Neural progenitor cell (in vitro differentiated cells): ENCODE data around the gene REV3L. TPM values are rescaled to one million over a fixed set of nuclear protein-coding genes. Genes with fewer than 3 reads are reported as not detected.
A peak's percentile ranks its signal among the peaks of the same experiment; 100 is the strongest.

Experiments used
- DNase-seq: peaks from one replicate; pipeline ENCODE4 v3.0.0-alpha.2; 2016; ENCODE audit warnings: low spot score
- H2AFZ ChIP-seq: fragments of 200-600 bp; sonication (generic); replicated peaks from 2 replicates; pipeline ENCODE4 v1.6.1; 2016; ENCODE audit warnings: antibody characterized with exemption
- H3F3A ChIP-seq: fragments of 200-600 bp; sonication (generic); 2 replicates; pipeline ENCODE4 v1.6.1; 2016; ENCODE audit warnings: antibody characterized with exemption, low read depth
- H3K27ac ChIP-seq: fragments of 200-600 bp; sonication (generic); 2 replicates; pipeline ENCODE4 v1.5.1; 2016; ENCODE audit warnings: mild to moderate bottlenecking
- H3K27me3 ChIP-seq: fragments of 200-600 bp; sonication (generic); 2 replicates; pipeline ENCODE4 v1.6.1; 2016; ENCODE audit warnings: mild to moderate bottlenecking, moderate library complexity
- H3K36me3 ChIP-seq: fragments of 200-600 bp; sonication (generic); 2 replicates; pipeline ENCODE4 v1.5.1; 2016
- H3K4me1 ChIP-seq: fragments of 200-600 bp; sonication (generic); 2 replicates; pipeline ENCODE4 v1.6.1; 2016; ENCODE audit warnings: mixed run types
- H3K4me2 ChIP-seq: fragments of 200-600 bp; sonication (generic); 2 replicates; pipeline ENCODE4 v1.6.1; 2016
- H3K4me3 ChIP-seq: fragments of 200-600 bp; sonication (generic); 2 replicates; pipeline ENCODE4 v1.5.1; 2016
- H3K79me2 ChIP-seq: fragments of 200-600 bp; sonication (generic); 2 replicates; pipeline ENCODE4 v1.6.1; 2016; ENCODE audit warnings: low read depth
- H3K9ac ChIP-seq: fragments of 200-600 bp; sonication (generic); 2 replicates; pipeline ENCODE4 v1.6.1; 2016
- H3K9me3 ChIP-seq: fragments of 200-600 bp; sonication (generic); 2 replicates; pipeline ENCODE4 v1.5.1; 2016; ENCODE audit warnings: low read depth
- H4K20me1 ChIP-seq: fragments of 200-600 bp; sonication (generic); 2 replicates; pipeline ENCODE4 v1.6.1; 2016; ENCODE audit warnings: low read depth
- H3K27ac Mint-ChIP-seq: 3 replicates; pipeline ENCODE4 v1.8.0; 2021; ENCODE audit warnings: mixed read lengths
- H3K27me3 Mint-ChIP-seq: 2 replicates; pipeline ENCODE4 v1.8.0; 2022; ENCODE audit warnings: low read depth, mild to moderate bottlenecking, inconsistent platforms, moderate library complexity, mixed read lengths; ENCODE audit not compliant: insufficient read depth
- H3K36me3 Mint-ChIP-seq: 3 replicates; pipeline ENCODE4 v1.8.0; 2021; ENCODE audit warnings: mixed read lengths
- H3K4me1 Mint-ChIP-seq: 3 replicates; pipeline ENCODE4 v1.8.0; 2021; ENCODE audit warnings: mixed read lengths
- H3K4me3 Mint-ChIP-seq: 3 replicates; pipeline ENCODE4 v1.8.0; 2021; ENCODE audit warnings: mild to moderate bottlenecking, moderate library complexity, mixed read lengths
- H3K9me3 Mint-ChIP-seq: 3 replicates; pipeline ENCODE4 v1.8.0; 2020; ENCODE audit warnings: mixed read lengths
- EZH2 ChIP-seq: fragments of 200-600 bp; sonication (generic); IDR thresholded peaks from 2 replicates; pipeline ENCODE4 v1.6.1; 2017; ENCODE audit warnings: antibody characterized with exemption, mild to moderate bottlenecking, moderate library complexity
- EZH2phosphoT487 ChIP-seq: fragments of 200-600 bp; sonication (generic); IDR thresholded peaks from 2 replicates; pipeline ENCODE4 v1.6.1; 2017; ENCODE audit warnings: antibody characterized with exemption
- total RNA-seq: library from RNA; depleted of rRNA; stranded (reverse); fragments of >200 nt; gene quantifications from 2 replicates; pipeline ENCODE4 v1.2.3, GENCODE V29; 2015; ENCODE audit warnings: low replicate concordance
- TF ChIP-seq, protein P1 (sequence below): fragments of 200-600 bp; sonication (generic); IDR thresholded peaks from 2 replicates; pipeline ENCODE4 v1.5.1; 2017; ENCODE audit warnings: antibody characterized with exemption, mild to moderate bottlenecking

The REV3L gene
- total RNA-seq, 1 donor from 2014 or later, result 23.5 TPM

GRCh38 chr6:111274593-111275217 lies 208.3 kb downstream of the REV3L start:
- no peaks in the 10 kb centered on the region for H4K20me1 ChIP-seq
- H3K9me3 ChIP-seq, result no peaks in the 10 kb centered on the region
- Mint-ChIP-seq H3K27me3 (no peaks in the 10 kb centered on the region), H3K36me3 (peaks cover 64% of the 10 kb centered on the region), H3K9me3 (peaks cover 31% of the 10 kb centered on the region), H3K27ac (no peak overlapping the region), H3K4me1 (no peaks in the 10 kb centered on the region), H3K4me3 (no peak overlapping the region)
- H3F3A ChIP-seq, result no peaks in the 10 kb centered on the region
- TF ChIP-seq, protein P1, sequence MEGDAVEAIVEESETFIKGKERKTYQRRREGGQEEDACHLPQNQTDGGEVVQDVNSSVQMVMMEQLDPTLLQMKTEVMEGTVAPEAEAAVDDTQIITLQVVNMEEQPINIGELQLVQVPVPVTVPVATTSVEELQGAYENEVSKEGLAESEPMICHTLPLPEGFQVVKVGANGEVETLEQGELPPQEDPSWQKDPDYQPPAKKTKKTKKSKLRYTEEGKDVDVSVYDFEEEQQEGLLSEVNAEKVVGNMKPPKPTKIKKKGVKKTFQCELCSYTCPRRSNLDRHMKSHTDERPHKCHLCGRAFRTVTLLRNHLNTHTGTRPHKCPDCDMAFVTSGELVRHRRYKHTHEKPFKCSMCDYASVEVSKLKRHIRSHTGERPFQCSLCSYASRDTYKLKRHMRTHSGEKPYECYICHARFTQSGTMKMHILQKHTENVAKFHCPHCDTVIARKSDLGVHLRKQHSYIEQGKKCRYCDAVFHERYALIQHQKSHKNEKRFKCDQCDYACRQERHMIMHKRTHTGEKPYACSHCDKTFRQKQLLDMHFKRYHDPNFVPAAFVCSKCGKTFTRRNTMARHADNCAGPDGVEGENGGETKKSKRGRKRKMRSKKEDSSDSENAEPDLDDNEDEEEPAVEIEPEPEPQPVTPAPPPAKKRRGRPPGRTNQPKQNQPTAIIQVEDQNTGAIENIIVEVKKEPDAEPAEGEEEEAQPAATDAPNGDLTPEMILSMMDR, result no peak
- no peak for TF ChIP-seq EZH2phosphoT487
- TF ChIP-seq EZH2, result no peak
- peaks cover 13% of the 10 kb centered on the region for H3K36me3 ChIP-seq
- no peaks in the 10 kb centered on the region for H3K27me3 ChIP-seq
- no peak overlapping the region for H3K4me2 ChIP-seq
- no peaks in the 10 kb centered on the region for H3K4me1 ChIP-seq
- H3K27ac ChIP-seq, result no peak overlapping the region
- no peak overlapping the region for H3K9ac ChIP-seq
- H3K4me3 ChIP-seq, result no peak overlapping the region
- no peak for DNase-seq
- no peak overlapping the region for H2AFZ ChIP-seq
- H3K79me2 ChIP-seq, result no peaks in the 10 kb centered on the region

DNA sequence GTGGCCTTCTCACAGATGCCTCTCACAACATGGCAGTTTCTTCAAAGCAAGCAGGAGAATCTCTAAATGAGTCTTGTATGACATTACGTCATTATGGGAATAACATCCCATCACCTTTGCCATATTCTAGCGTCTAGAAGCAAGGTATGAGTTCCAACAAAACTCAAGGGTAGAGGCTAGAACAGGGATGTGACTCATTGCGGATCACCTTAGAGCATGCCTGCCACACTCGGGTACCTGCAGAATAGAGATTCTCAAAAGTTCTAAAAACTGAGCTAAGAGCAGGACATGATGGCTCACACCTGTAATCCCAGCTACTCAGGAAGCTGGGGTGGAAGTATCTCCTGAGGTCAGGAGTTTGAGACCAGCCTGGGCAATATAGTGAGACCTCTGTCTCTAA lies 212.9 kb downstream of the REV3L start:
- Histone ChIP-seq H3K4me3 (no peak overlapping the region), H4K20me1 (no peaks in the 10 kb centered on the region), H3K9ac (no peak overlapping the region), H3K36me3 (peaks cover 13% of the 10 kb centered on the region), H3K79me2 (no peaks in the 10 kb centered on the region), H2AFZ (no peak overlapping the region), H3K27ac (no peak overlapping the region), H3K27me3 (no peaks in the 10 kb centered on the region), H3K4me1 (no peaks in the 10 kb centered on the region), H3F3A (no peaks in the 10 kb centered on the region), H3K4me2 (no peak overlapping the region), H3K9me3 (no peaks in the 10 kb centered on the region)
- no peak overlapping the region for H3K4me3 Mint-ChIP-seq
- DNase-seq, result no peak
- peaks cover 20% of the 10 kb centered on the region for H3K9me3 Mint-ChIP-seq
- TF ChIP-seq, protein P1, result no peak
- no peak for TF ChIP-seq EZH2phosphoT487
- TF ChIP-seq EZH2, result no peak
- no peaks in the 10 kb centered on the region for H3K27me3 Mint-ChIP-seq
- H3K27ac Mint-ChIP-seq, result no peak overlapping the region
- H3K4me1 Mint-ChIP-seq, result peaks cover 3% of the 10 kb centered on the region
- H3K36me3 Mint-ChIP-seq, result peaks cover 42% of the 10 kb centered on the region

GRCh38 chr6:111269401-111269970 lies 213.5 kb downstream of the REV3L start:
- TF ChIP-seq, protein P1, result no peak
- TF ChIP-seq EZH2phosphoT487 (no peak), EZH2 (no peak)
- peaks cover 36% of the 10 kb centered on the region for H3K36me3 Mint-ChIP-seq
- peak; percentile 13 for DNase-seq
- no peaks in the 10 kb centered on the region for H3K27me3 ChIP-seq
- peaks cover 6% of the 10 kb centered on the region for H3K36me3 ChIP-seq
- H3K9me3 ChIP-seq, result no peaks in the 10 kb centered on the region
- no peak overlapping the region for H3K4me3 ChIP-seq
- H3K79me2 ChIP-seq, result no peaks in the 10 kb centered on the region
- no peaks in the 10 kb centered on the region for H3F3A ChIP-seq
- no peaks in the 10 kb centered on the region for H3K27me3 Mint-ChIP-seq
- no peak overlapping the region for H3K27ac ChIP-seq
- H3K4me1 ChIP-seq, result no peaks in the 10 kb centered on the region
- H4K20me1 ChIP-seq, result no peaks in the 10 kb centered on the region
- no peak overlapping the region for H2AFZ ChIP-seq
- no peak overlapping the region for H3K27ac Mint-ChIP-seq
- H3K4me1 Mint-ChIP-seq, result peaks cover 3% of the 10 kb centered on the region
- H3K4me2 ChIP-seq, result no peak overlapping the region
- H3K9ac ChIP-seq, result no peak overlapping the region
- H3K4me3 Mint-ChIP-seq, result no peak overlapping the region
- H3K9me3 Mint-ChIP-seq, result peaks cover 14% of the 10 kb centered on the region
